SK-N-SH (cell line): Measurements from ENCODE around the gene METTL23.
A peak's percentile ranks its signal among the peaks of the same experiment; 100 is the strongest.

Experiments
- EZH2phosphoT487 ChIP-seq: fragments of 200-600 bp; sonication (generic); IDR thresholded peaks from 2 replicates; pipeline ENCODE4 v1.6.1; 2017; ENCODE audit warnings: low read depth, mixed run types, mild to moderate bottlenecking, antibody characterized with exemption, moderate library complexity, borderline replicate concordance
- TF ChIP-seq, protein P1 (sequence below): fragments of 200-600 bp; sonication (generic); IDR thresholded peaks from 2 replicates; pipeline ENCODE4 v1.6.1; 2017; ENCODE audit warnings: antibody characterized with exemption, mild to moderate bottlenecking, moderate library complexity

- TF ChIP-seq EZH2phosphoT487: no peak
- TF ChIP-seq, protein P1, sequence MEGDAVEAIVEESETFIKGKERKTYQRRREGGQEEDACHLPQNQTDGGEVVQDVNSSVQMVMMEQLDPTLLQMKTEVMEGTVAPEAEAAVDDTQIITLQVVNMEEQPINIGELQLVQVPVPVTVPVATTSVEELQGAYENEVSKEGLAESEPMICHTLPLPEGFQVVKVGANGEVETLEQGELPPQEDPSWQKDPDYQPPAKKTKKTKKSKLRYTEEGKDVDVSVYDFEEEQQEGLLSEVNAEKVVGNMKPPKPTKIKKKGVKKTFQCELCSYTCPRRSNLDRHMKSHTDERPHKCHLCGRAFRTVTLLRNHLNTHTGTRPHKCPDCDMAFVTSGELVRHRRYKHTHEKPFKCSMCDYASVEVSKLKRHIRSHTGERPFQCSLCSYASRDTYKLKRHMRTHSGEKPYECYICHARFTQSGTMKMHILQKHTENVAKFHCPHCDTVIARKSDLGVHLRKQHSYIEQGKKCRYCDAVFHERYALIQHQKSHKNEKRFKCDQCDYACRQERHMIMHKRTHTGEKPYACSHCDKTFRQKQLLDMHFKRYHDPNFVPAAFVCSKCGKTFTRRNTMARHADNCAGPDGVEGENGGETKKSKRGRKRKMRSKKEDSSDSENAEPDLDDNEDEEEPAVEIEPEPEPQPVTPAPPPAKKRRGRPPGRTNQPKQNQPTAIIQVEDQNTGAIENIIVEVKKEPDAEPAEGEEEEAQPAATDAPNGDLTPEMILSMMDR: peak; percentile 37
These were observed 43.5 kb upstream of the METTL23 start for GRCh38 chr17:76683011-76683755.
